ENCODE measurements around the gene LAMC2. TPM values are rescaled to one million over a fixed set of nuclear protein-coding genes. Genes with fewer than 3 reads are reported as not detected.

The LAMC2 gene
- total and polyA plus RNA-seq, 2 of the 8 experiments (the other 6 are each of a cell fraction or from before 2014, with no cell fraction given) = 4.6 to 12.9 TPM

- H2AFZ ChIP-seq (ENCODE audit: low read length) = no peak overlapping the region
- TF ChIP-seq SP4 (IDR thresholded peaks at IDR 0.05; ENCODE audit: low read length) = no peak
- no peak for TF ChIP-seq HDAC6 (IDR thresholded peaks at IDR 0.05; ENCODE audit: low read depth, low read length)
- TF ChIP-seq MAFK (IDR thresholded peaks at IDR 0.05; ENCODE audit: low read depth, low read length) = no peak
- no peak for TF ChIP-seq CTBP2 (IDR thresholded peaks at IDR 0.05; ENCODE audit: borderline replicate concordance, insufficient read depth, insufficient read length, low read length)
- TF ChIP-seq ATF2 (IDR thresholded peaks at IDR 0.05; ENCODE audit: low read length) = no peak
- TF ChIP-seq TAF1 (IDR thresholded peaks at IDR 0.05; ENCODE audit: low read depth, low read length) = no peak
- TF ChIP-seq TBP (IDR thresholded peaks at IDR 0.05; ENCODE audit: low read depth, low read length) = no peak
- TF ChIP-seq CBX8 (IDR thresholded peaks at IDR 0.05; ENCODE audit: borderline replicate concordance, low read depth, low read length) = no peak
- no peak for TF ChIP-seq JUN (IDR thresholded peaks at IDR 0.05; ENCODE audit: low read depth, low read length)
- TF ChIP-seq GTF2F1 (IDR thresholded peaks at IDR 0.05; ENCODE audit: borderline replicate concordance, low read depth, low read length) = no peak
- no peak for TF ChIP-seq KDM4A (IDR thresholded peaks at IDR 0.05; ENCODE audit: low read depth, low read length, severe bottlenecking)
- no peak for TF ChIP-seq POLR2A (IDR thresholded peaks at IDR 0.05; ENCODE audit: control extremely low read depth in 1 of 2, low read depth in 2 of 2, low read length in 2 of 2)
- no peak for TF ChIP-seq NANOG (IDR thresholded peaks at IDR 0.05; ENCODE audit: insufficient read depth, low read depth, low read length, poor library complexity, severe bottlenecking)
- TF ChIP-seq KDM5A (IDR thresholded peaks at IDR 0.05; ENCODE audit: low read length) = no peak
These were observed 20.6 kb upstream of the LAMC2 start for GRCh38 chr1:183165456-183165855.

More at GRCh38 chr1:183165456-183165855, 20.6 kb upstream of the LAMC2 start:
- Histone ChIP-seq H3K9ac (replicated peaks in 1 of 4; ENCODE audit: extremely low read depth in 1 of 4, low read depth in 3 of 4, low read length in 3 of 4) (no peak overlapping the region), H2BK12ac (ENCODE audit: low read depth, low read length) (no peak overlapping the region), H2BK20ac (ENCODE audit: low read length) (no peak overlapping the region), H3K9me3 (ENCODE audit: insufficient read depth in 2 of 2, low read depth in 1 of 2, low read length in 1 of 2) (no peaks in the 10 kb centered on the region), H3K79me2 (ENCODE audit: control insufficient read depth in 1 of 2, insufficient read depth in 2 of 2, low read length in 2 of 2) (no peaks in the 10 kb centered on the region), H3K79me1 (ENCODE audit: low read depth, low read length) (no peaks in the 10 kb centered on the region), H4K20me1 (replicated peaks in 1 of 2; ENCODE audit: control insufficient read depth in 1 of 2, insufficient read depth in 2 of 2, low read length in 2 of 2) (no peaks in the 10 kb centered on the region), H3K27ac (ENCODE audit: low read depth, low read length) (no peak overlapping the region), H2BK15ac (ENCODE audit: low read length) (no peak overlapping the region), H3K23ac (ENCODE audit: insufficient read length) (no peak overlapping the region), H3K36me3 (ENCODE audit: control insufficient read depth in 2 of 4, insufficient read depth in 4 of 4, low read length in 3 of 4) (no peaks in the 10 kb centered on the region), H3K4me1 (replicated peaks in 1 of 4; ENCODE audit: control insufficient read depth in 3 of 4, insufficient read depth in 4 of 4, low read length in 3 of 4) (peaks cover 0 to 5% (median 2%) of the 10 kb centered on the region in 4 experiments; a peak in 5 of 7 replicates), H2AK5ac (ENCODE audit: low read depth, low read length) (no peak overlapping the region), H3K4ac (replicated peaks; ENCODE audit: insufficient read length, low read depth, low read length) (no peak overlapping the region), H3K4me3 (ENCODE audit: extremely low read depth in 1 of 4, insufficient read depth in 2 of 4, low read depth in 3 of 4, low read length in 4 of 4) (no peak overlapping the region), H3K14ac (ENCODE audit: insufficient read length) (no peak overlapping the region), H3K23me2 (ENCODE audit: low read depth, low read length) (no peaks in the 10 kb centered on the region), H2BK120ac (replicated peaks; ENCODE audit: low read depth, low read length) (no peak overlapping the region), H4K8ac (ENCODE audit: extremely low read depth, insufficient read depth, low read length) (no peak overlapping the region), H2BK5ac (ENCODE audit: low read depth, low read length) (no peak overlapping the region), H3K56ac (replicated peaks; ENCODE audit: insufficient read length, low read depth, low read length) (no peak overlapping the region), H3K4me2 (ENCODE audit: insufficient read depth in 1 of 2, low read depth in 2 of 2, low read length in 2 of 2) (no peak overlapping the region), H3K27me3 (replicated peaks in 1 of 4; ENCODE audit: control insufficient read depth in 3 of 4, extremely low read depth in 1 of 4, insufficient read depth in 3 of 4, low read length in 3 of 4) (no peaks in the 10 kb centered on the region), H3K18ac (ENCODE audit: extremely low read depth, low read length) (no peak overlapping the region), H4K91ac (replicated peaks; ENCODE audit: insufficient read length, low read length) (no peak overlapping the region), H4K5ac (ENCODE audit: insufficient read length, low read depth, low read length) (no peak overlapping the region)
- ChIA-PET CTCF (ENCODE audit: partially characterized antibody) (no interaction called here), POLR2A (ENCODE audit: partially characterized antibody) (no interaction called here)
- no peak for DNase-seq (ENCODE audit: low read depth in 1 of 2, low spot score in 2 of 2)
- FAIRE-seq = no peak
- 88% methylated on average over 2 of the region's 2 CpGs; no CpG with 5 or more reads in 1 of the 2 experiments for WGBS, 2 experiments (ENCODE audit: extremely low coverage in 1 of 2, insufficient coverage in 1 of 2, insufficient read length in 1 of 2, insufficient replicate concordance in 2 of 2, low coverage in 1 of 2, low lambda C conversion rate in 2 of 2, missing lambda C conversion rate in 1 of 2)
